HepG2 (cell line): ENCODE results near the gene ATXN2.

ENCODE experiments used
- CTCF ChIP-seq: sonication (generic); formaldehyde crosslinking; IDR thresholded peaks from 2 replicates; pipeline ENCODE4 v1.5.0; 2020; ENCODE audit warnings: mild to moderate bottlenecking, missing genetic modification reagents, moderate library complexity
- ZBTB7A ChIP-seq: sonication (generic); formaldehyde crosslinking; IDR thresholded peaks from 2 replicates; pipeline ENCODE4 v1.8.0; 2022; ENCODE audit warnings: mild to moderate bottlenecking, missing genetic modification reagents
- ZC3H4 ChIP-seq: sonication (generic); formaldehyde crosslinking; IDR thresholded peaks from 2 replicates; pipeline ENCODE4 v1.4.0; 2020; ENCODE audit warnings: missing genetic modification reagents, borderline replicate concordance

- no peak for TF ChIP-seq ZC3H4 (CRISPR knock-in tag)
- TF ChIP-seq ZBTB7A (CRISPR knock-in tag), result no peak
- TF ChIP-seq CTCF, result no peak
These were observed 129.7 kb downstream of the ATXN2 start for GRCh38 chr12:111469401-111469800.
